A549 treated with AZD9567 at 1 μM for 4 hours (cell line): ENCODE data around the gene F8. TPM values are rescaled to one million over a fixed set of nuclear protein-coding genes. Genes with fewer than 3 reads are reported as not detected.

Source experiments
- total RNA-seq: library from RNA; stranded (reverse); fragments of 200-300 nt; extraction: Qiagen RNA extraction; gene quantifications from 5 replicates; pipeline ENCODE4 v1.2.3, GENCODE V29; 2022; ENCODE audit not compliant: insufficient read depth

The F8 gene
- total RNA-seq = 3.5 to 4.5 TPM (median 4.2 TPM) in 5 replicates

DNA sequence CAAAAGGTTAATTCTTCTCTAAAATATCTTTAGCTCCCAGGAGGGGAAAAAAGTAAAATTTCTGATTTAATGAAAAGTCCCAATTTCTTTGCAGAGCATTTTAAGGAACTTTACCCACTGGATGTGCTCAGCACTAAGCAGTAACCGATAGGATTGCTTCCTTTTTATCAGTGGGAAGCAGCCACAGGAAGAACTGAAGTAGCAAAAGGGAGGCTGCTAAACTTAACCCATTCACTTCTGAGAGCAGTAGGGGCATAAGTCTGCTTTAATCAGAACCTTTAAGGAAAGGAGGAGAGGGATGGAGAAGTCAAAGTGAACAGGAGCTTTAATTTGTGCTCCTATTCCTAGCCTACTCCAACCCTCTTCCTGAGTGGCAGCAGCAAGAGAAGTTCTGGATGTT lies at the start of gene F8:
TSS of gene F8 (minus strand) at position 139 of the 400 bp plus-strand sequence. CDS start 171 bp downstream, outside the sequence.

GRCh38 chrX:155070975-155071693 lies 48.6 kb upstream of the F8 start, which contains the start of the genes BRCC3, CMC4 and MTCP1:
TSS of gene BRCC3 (plus strand) at chrX:155071508. CDS start at chrX:155071528, 20 bp downstream.
TSS of gene CMC4 (minus strand) at chrX:155071136. CDS start at chrX:155064023, 7,113 bp downstream.
TSS of gene MTCP1 (minus strand) at chrX:155071136. CDS start at chrX:155066010, 5,126 bp downstream.

DNA sequence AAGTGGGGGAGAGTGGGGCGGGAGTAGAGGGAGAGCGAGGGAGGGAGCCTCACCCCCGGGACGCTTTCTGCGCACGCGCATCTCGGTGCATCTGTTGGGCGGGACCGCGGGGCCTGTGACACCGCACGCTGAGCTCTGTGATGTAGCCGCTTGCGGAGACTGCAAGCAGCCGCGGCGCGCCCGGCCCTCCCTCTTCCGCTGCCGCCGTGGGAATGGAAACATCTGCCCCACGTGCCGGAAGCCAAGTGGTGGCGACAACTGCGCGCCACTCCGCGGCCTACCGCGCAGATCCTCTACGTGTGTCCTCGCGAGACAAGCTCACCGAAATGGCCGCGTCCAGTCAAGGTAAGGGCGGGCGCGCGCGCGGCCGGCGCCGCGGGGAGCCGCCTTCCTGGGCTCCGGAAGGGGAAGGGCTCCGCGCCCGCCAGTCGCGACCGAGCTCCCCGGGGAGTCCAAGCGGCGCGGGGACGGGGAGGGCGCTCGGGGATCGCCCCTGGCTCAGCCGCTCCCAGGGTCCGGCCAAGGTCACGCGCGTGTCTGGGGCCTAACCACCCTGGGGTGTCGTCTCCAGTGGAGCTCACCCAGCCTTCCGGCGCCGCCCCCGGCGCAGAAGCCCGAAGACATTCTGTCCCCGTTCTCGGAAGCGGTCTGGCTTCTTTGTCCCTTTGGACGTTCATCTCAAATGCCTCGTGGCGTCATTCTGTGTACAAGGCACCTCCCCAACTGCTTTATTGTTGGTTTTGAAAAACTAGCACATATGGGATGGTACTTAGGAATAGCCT lies 4.4 kb upstream of the F8 start, which contains the start of gene FUNDC2:
TSS of gene FUNDC2 (plus strand) at position 118 of the 782 bp plus-strand sequence. CDS start at position 213, 95 bp downstream.

GRCh38 chrX:154886069-154886788 lies 136.3 kb downstream of the F8 start, which contains the start of gene F8A1:
TSS of gene F8A1 (plus strand) at chrX:154886355. CDS start at chrX:154886375, 20 bp downstream.

GRCh38 chrX:154834562-154834961 lies 188.0 kb downstream of the F8 start, which contains the start of gene SMIM9:
TSS of gene SMIM9 (minus strand) at chrX:154834662. CDS start at chrX:154830856, 3,806 bp downstream.

GRCh38 chrX:154804957-154805695 lies 217.4 kb downstream of the F8 start, which contains the start of gene MPP1:
TSS of gene MPP1 (minus strand) at chrX:154805485. CDS start at chrX:154805373, 112 bp downstream.

Other genes starting within 250 kb of the F8 start
- gene MPP1, start 217.2 kb downstream of the F8 start, total RNA-seq = 14.9 to 19.7 TPM (median 16.3 TPM) in 5 replicates
- not detected in 5 replicates for gene SMIM9, start 188.1 kb downstream of the F8 start, total RNA-seq
- gene F8A1, start 136.4 kb downstream of the F8 start, total RNA-seq = 53.8 to 109 TPM (median 93.0 TPM) in 5 replicates
- gene FUNDC2, start 4.1 kb upstream of the F8 start, total RNA-seq = 67.1 to 117 TPM (median 113 TPM) in 5 replicates
- 11.9 to 15.4 TPM (median 14.3 TPM) in 5 replicates for gene CMC4, start 48.4 kb upstream of the F8 start, total RNA-seq
- gene MTCP1, start 48.4 kb upstream of the F8 start, total RNA-seq = 19.9 to 35.3 TPM (median 20.7 TPM) in 5 replicates
- gene BRCC3, start 48.8 kb upstream of the F8 start, total RNA-seq = 23.1 to 29.5 TPM (median 27.2 TPM) in 5 replicates
- 50.5 to 61.8 TPM (median 51.0 TPM) in 5 replicates for gene VBP1, start 193.7 kb upstream of the F8 start, total RNA-seq
- 0.57 to 1.3 TPM (median 0.72 TPM) in 5 replicates for gene RAB39B, start 241.8 kb upstream of the F8 start, total RNA-seq